Endothelial cell of umbilical vein (primary cell): ENCODE measurements around the gene DENND1A. TPM values are rescaled to one million over a fixed set of nuclear protein-coding genes. Genes with fewer than 3 reads are reported as not detected.

Experiments
- BruUV-seq: library from RNA; stranded (reverse); fragments of 400-500 nt; replicated peaks from 2 replicates; lab custom pipeline; 2021; lab: Mats Ljungman, UMichigan
- CTCF ChIA-PET: fragments of 300-600, 350-600 bp; sonication (Branson Sonifier 250); formaldehyde crosslinking; loops from one replicate; lab custom pipeline; 2021; ENCODE audit warnings: antibody characterized with exemption, inconsistent platforms; lab: Charles Lee
- POLR2A ChIA-PET: fragments of 300-600, 350-600 bp; sonication (Branson Sonifier 250); formaldehyde crosslinking; loops from one replicate; lab custom pipeline; 2021; ENCODE audit warnings: antibody characterized with exemption, inconsistent platforms; lab: Charles Lee
- DNase-seq: peaks from one replicate; pipeline ENCODE4 v3.0.0-alpha.2; 2011; ENCODE audit warnings: low read depth, low spot score
- FAIRE-seq: peaks from 2 replicates; lab custom pipeline; 2011; peaks lifted over from hg19 to GRCh38; lab: Jason Lieb, UNC
- H2AFZ ChIP-seq: 2 replicates; pipeline ENCODE4 v1.6.0; 2012; ENCODE audit warnings: low read depth, low read length, control low read depth, inconsistent platforms
- H3K27ac ChIP-seq: 2 replicates; pipeline ENCODE4 v1.5.1; 2011; ENCODE audit warnings: low read depth, mild to moderate bottlenecking, control low read depth, low read length, moderate library complexity; ENCODE audit not compliant: insufficient read depth
- H3K27me3 ChIP-seq, 2 experiments: 2 replicates each; pipeline versions ENCODE4 v1.6.0 to v1.6.1; 2011; ENCODE audit warnings: low read length in 2 of 2, mixed read lengths in 1 of 2; ENCODE audit not compliant: control insufficient read depth in 2 of 2, insufficient read depth in 2 of 2
- H3K36me3 ChIP-seq, 2 experiments: 2 replicates in 1 of 2; 3 replicates in 1 of 2; pipeline ENCODE4 v1.5.1; 2011; ENCODE audit warnings: low read length in 2 of 2, mild to moderate bottlenecking in 1 of 2, moderate library complexity in 1 of 2; ENCODE audit not compliant: control insufficient read depth in 2 of 2, insufficient read depth in 2 of 2; ENCODE audit errors: extremely low read depth in 1 of 2
- H3K4me1 ChIP-seq: 3 replicates; pipeline ENCODE4 v1.5.1; 2011; ENCODE audit warnings: mild to moderate bottlenecking, low read length; ENCODE audit not compliant: control insufficient read depth, insufficient read depth; ENCODE audit errors: extremely low read depth
- H3K4me2 ChIP-seq: 2 replicates; pipeline ENCODE4 v1.6.1; 2011; ENCODE audit warnings: low read length, control low read depth, mixed read lengths; ENCODE audit not compliant: insufficient read depth
- H3K4me3 ChIP-seq, 3 experiments: fragments of 200-600 bp in 1 of 3; sonication (generic), shearing (Covaris generic) in 1 of 3; replicated peaks in 1 of 3; 2 replicates each; pipeline ENCODE4 v1.5.1; 2011 to 2016; ENCODE audit warnings: control low read depth in 3 of 3, low read length in 3 of 3, mild to moderate bottlenecking in 2 of 3, inconsistent platforms in 1 of 3, low read depth in 1 of 3, moderate library complexity in 1 of 3; ENCODE audit not compliant: insufficient read depth in 1 of 3
- H3K79me2 ChIP-seq: 2 replicates; pipeline ENCODE4 v1.6.0; 2012; ENCODE audit warnings: low read length, inconsistent platforms; ENCODE audit not compliant: control insufficient read depth, insufficient read depth
- H3K9ac ChIP-seq: replicated peaks from 2 replicates; pipeline ENCODE3; 2011; ENCODE audit warnings: low read length, control low read depth; ENCODE audit not compliant: insufficient read depth; ENCODE audit errors: extremely low read depth
- H3K9me1 ChIP-seq: replicated peaks from 3 replicates; pipeline ENCODE4 v1.6.0; 2011; ENCODE audit warnings: mild to moderate bottlenecking, low read length; ENCODE audit not compliant: control insufficient read depth, insufficient read depth; ENCODE audit errors: extremely low read depth
- H3K9me3 ChIP-seq: replicated peaks from 2 replicates; pipeline ENCODE4 v1.5.1; 2012; ENCODE audit warnings: low read length, inconsistent platforms; ENCODE audit not compliant: control insufficient read depth, insufficient read depth
- H4K20me1 ChIP-seq: replicated peaks from 2 replicates; pipeline ENCODE3; 2011; ENCODE audit warnings: mild to moderate bottlenecking, low read length; ENCODE audit not compliant: control insufficient read depth, insufficient read depth; ENCODE audit errors: extremely low read depth
- CTCF ChIP-seq, 2 donors: IDR thresholded peaks; 1 replicate in 1 of 2; 2 replicates in 1 of 2; pipeline ENCODE4 v1.5.1; 2011; ENCODE audit warnings: low read length in 2 of 2, mild to moderate bottlenecking in 2 of 2, moderate library complexity in 2 of 2, control low read depth in 1 of 2, inconsistent platforms in 1 of 2, low read depth in 1 of 2; ENCODE audit not compliant: insufficient read depth in 1 of 2; ENCODE audit errors: extremely low read depth in 1 of 2
- EZH2 ChIP-seq: IDR thresholded peaks from 2 replicates; pipeline ENCODE4 v1.6.1; 2012; ENCODE audit warnings: borderline replicate concordance, low read depth, mild to moderate bottlenecking, moderate library complexity, low read length, inconsistent platforms; ENCODE audit not compliant: severe bottlenecking
- FOS ChIP-seq: IDR thresholded peaks from 2 replicates; pipeline ENCODE4 v1.6.1; 2011; ENCODE audit warnings: mild to moderate bottlenecking, low read length, moderate library complexity, borderline replicate concordance; ENCODE audit not compliant: insufficient read depth
- GATA2 ChIP-seq: IDR thresholded peaks from 2 replicates; pipeline ENCODE4 v1.7.0; 2011; ENCODE audit warnings: low read depth, mild to moderate bottlenecking, moderate library complexity, mixed read lengths, low read length; ENCODE audit not compliant: insufficient read length, insufficient read depth
- JUN ChIP-seq: IDR thresholded peaks from 2 replicates; pipeline ENCODE4 v1.6.1; 2011; ENCODE audit warnings: borderline replicate concordance, low read depth; ENCODE audit not compliant: insufficient read length, insufficient read depth
- MYC ChIP-seq: IDR thresholded peaks from one replicate; pipeline ENCODE4 v1.6.1; 2011; ENCODE audit warnings: mild to moderate bottlenecking, low read depth, low read length
- POLR2A ChIP-seq: IDR thresholded peaks from 2 replicates; pipeline ENCODE4 v1.6.1; 2012; ENCODE audit warnings: low read depth, mild to moderate bottlenecking, control low read depth, low read length
- POLR2AphosphoS5 ChIP-seq: IDR thresholded peaks from 2 replicates; pipeline ENCODE4 v1.6.1; 2012; ENCODE audit warnings: low read depth, mild to moderate bottlenecking, control low read depth, low read length, moderate library complexity; ENCODE audit not compliant: insufficient read depth
- dilution Hi-C: fragments of 300-500 bp; cut with MboI; formaldehyde crosslinking; loops from one replicate; pipeline ENCODE4 v1.15.0; 2019; ENCODE audit warnings: low sequenced_read_pairs; ENCODE audit not compliant: extremely low pct_ligation_motif_present
- intact Hi-C: fragments of 100-400 bp; cut with micrococcal nuclease; formaldehyde crosslinking; loops from one replicate; pipeline ENCODE4 v1.10.0; 2022
- polyA plus RNA-seq, 4 experiments: library from polyadenylated mRNA; depleted of rRNA in 3 of 4; stranded (reverse) in 3 of 4; unstranded in 1 of 4; fragments of >200 nt; gene quantifications; 2 replicates each; pipeline versions ENCODE4 v1.2.1 to v1.2.3, GENCODE V29; 2011 to 2012; ENCODE audit warnings: missing spikeins in 1 of 4
- total RNA-seq: library from RNA; stranded (reverse); gene quantifications from 2 replicates; pipeline ENCODE4 v1.2.3, GENCODE V29; 2021

Gene DENND1A
- total and polyA plus RNA-seq, 2 donors (not counting 3 experiments of a cell fraction or from before 2014, with no cell fraction given) = 18.5 to 24.5 TPM

- H3K27ac ChIP-seq = no peak overlapping the region
- no TSS peak for BruUV-seq
- H3K79me2 ChIP-seq = no peaks in the 10 kb centered on the region
- H2AFZ ChIP-seq = no peak overlapping the region
- TF ChIP-seq FOS = no peak
- no peak for TF ChIP-seq CTCF (IDR thresholded peaks at IDR 0.05; ENCODE audit: extremely low read depth in 1 of 2, insufficient read depth in 1 of 2, low read depth in 1 of 2, low read length in 2 of 2)
- no peak for TF ChIP-seq GATA2
- FAIRE-seq (no peak), DNase-seq (no peak)
- intact Hi-C loops (no loop called here), dilution Hi-C loops (no loop called here)
- ChIA-PET POLR2A (no interaction called here), CTCF (no interaction called here)
- no peak overlapping the region for H3K9ac ChIP-seq
- no peaks in the 10 kb centered on the region for H3K36me3 ChIP-seq
- no peaks in the 10 kb centered on the region for H3K9me1 ChIP-seq
- H3K4me3 ChIP-seq = no peak overlapping the region
- no peaks in the 10 kb centered on the region for H3K9me3 ChIP-seq
- H3K4me1 ChIP-seq = no peaks in the 10 kb centered on the region
- no peaks in the 10 kb centered on the region for H4K20me1 ChIP-seq
- no peak overlapping the region for H3K4me2 ChIP-seq
- no peaks in the 10 kb centered on the region for H3K27me3 ChIP-seq
Measured at GRCh38 chr9:123336959-123337358, 593.0 kb downstream of the DENND1A start.

- Histone ChIP-seq H2AFZ (no peak overlapping the region), H3K4me1 (no peaks in the 10 kb centered on the region), H3K79me2 (no peaks in the 10 kb centered on the region), H3K36me3 (no peaks in the 10 kb centered on the region), H3K27ac (no peak overlapping the region), H4K20me1 (no peaks in the 10 kb centered on the region), H3K9ac (no peak overlapping the region), H3K9me3 (no peaks in the 10 kb centered on the region), H3K4me3 (no peak overlapping the region), H3K27me3 (no peaks in the 10 kb centered on the region), H3K9me1 (no peaks in the 10 kb centered on the region), H3K4me2 (no peak overlapping the region)
- ChIA-PET POLR2A (no interaction called here), CTCF (interaction anchor here (0.5 kb wide), 1 partner anchor 42 kb away, joined by 3 read pairs; no protein-coding TSS in a partner anchor)
- dilution Hi-C loops (no loop called here), intact Hi-C loops (no loop called here)
- TF ChIP-seq POLR2A (no peak), MYC (no peak), POLR2AphosphoS5 (no peak), EZH2 (no peak), GATA2 (no peak), JUN (no peak)
- DNase-seq = no peak
- no TSS peak for BruUV-seq
- FAIRE-seq = no peak
Measured at GRCh38 chr9:123336449-123336848, 593.5 kb downstream of the DENND1A start.
